ENCODE measurements around the gene CDK4.

- TF ChIP-seq, protein P1, sequence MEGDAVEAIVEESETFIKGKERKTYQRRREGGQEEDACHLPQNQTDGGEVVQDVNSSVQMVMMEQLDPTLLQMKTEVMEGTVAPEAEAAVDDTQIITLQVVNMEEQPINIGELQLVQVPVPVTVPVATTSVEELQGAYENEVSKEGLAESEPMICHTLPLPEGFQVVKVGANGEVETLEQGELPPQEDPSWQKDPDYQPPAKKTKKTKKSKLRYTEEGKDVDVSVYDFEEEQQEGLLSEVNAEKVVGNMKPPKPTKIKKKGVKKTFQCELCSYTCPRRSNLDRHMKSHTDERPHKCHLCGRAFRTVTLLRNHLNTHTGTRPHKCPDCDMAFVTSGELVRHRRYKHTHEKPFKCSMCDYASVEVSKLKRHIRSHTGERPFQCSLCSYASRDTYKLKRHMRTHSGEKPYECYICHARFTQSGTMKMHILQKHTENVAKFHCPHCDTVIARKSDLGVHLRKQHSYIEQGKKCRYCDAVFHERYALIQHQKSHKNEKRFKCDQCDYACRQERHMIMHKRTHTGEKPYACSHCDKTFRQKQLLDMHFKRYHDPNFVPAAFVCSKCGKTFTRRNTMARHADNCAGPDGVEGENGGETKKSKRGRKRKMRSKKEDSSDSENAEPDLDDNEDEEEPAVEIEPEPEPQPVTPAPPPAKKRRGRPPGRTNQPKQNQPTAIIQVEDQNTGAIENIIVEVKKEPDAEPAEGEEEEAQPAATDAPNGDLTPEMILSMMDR (IDR thresholded peaks at IDR 0.05), result no peak
- no peak for TF ChIP-seq EP300 (IDR thresholded peaks at IDR 0.05)
- no peak for TF ChIP-seq POLR2A (IDR thresholded peaks at IDR 0.05)
These were observed 19.2 kb upstream of the CDK4 start for GRCh38 chr12:57771236-57771872.

Measured in tibial nerve (tissue), 4 donors.